Myocyte (in vitro differentiated cells): ENCODE data around the gene WRAP73. TPM values are rescaled to one million over a fixed set of nuclear protein-coding genes. Genes with fewer than 3 reads are reported as not detected.

Source experiments
- DNase-seq: peaks from one replicate; pipeline ENCODE4 v3.0.0-alpha.2; 2012; ENCODE audit warnings: low read depth
- total RNA-seq: library from RNA; depleted of rRNA; stranded (reverse); fragments of >200 nt; gene quantifications from 2 replicates; pipeline ENCODE4 v1.2.3, GENCODE V29; 2014

The WRAP73 gene
- total RNA-seq, 1 donor from 2014 or later = 25.8 TPM

DNA sequence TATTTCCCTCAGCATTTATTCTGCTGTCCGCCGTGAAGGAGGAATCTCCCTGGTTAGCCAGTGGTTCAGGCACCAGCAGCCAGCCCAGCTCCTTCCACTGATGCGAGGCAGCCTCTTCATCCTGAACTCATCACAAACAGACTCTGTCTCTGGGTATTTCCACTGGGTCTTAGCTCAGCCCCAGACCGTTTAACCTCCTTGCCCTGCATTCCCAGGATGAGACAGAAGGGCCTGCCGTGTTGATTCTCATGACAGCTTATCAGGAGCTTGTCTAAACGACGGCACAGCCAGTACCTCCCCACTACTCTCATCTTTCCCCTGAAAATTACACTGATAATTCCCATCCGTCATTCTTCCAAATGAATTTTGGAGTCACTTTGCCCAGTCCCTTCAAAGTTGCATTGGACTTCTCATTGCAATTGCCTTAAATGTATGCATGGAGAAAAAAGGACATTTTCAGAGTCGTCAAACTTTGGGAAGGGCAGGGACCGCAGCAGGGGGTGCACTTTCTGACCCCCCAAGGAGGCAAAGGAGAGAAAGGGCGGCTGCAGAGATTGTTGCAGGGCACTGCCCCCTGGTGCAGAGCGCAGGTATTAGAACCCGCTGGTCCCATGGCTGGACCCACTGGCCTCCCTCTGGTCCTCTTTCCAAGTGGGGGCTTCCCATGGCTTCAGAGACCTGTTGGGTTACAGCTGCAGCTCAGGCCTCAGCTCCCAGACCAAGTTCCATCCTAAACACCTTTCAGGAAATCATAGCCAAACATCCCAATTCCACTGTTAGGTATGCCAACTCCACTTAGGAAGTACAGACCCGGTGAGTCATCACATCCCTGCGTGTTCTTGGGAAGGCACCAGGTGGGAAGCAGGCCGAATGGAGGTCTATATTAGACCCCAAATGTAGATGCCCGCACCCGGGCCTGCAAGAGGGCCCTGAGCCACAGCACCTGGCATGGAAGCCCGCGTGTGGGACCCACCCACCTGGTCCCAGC, 34.9 kb downstream of the WRAP73 start:
- DNase-seq = peak; percentile 9

DNA sequence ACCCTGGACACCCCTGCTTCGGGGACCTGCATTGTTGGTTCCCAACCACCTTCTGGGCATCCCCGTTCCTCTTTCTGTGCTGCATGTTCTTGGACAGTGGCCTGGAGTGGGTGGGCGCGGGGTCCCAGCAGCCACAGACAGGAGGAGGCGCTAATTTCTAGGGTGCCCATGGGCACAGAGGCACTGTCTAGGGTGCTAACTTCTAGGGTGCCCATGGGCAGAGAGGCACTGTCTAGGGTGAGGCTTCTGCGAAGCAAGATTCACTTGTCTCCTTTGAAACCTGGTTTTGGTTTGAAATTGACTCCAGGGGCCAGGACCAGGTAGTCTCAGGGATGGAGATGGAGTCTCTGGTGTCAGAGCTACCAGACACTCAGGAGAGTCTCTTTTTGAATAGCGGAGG, 37.8 kb downstream of the WRAP73 start:
- no peak for DNase-seq

- DNase-seq = no peak
These were observed 38.5 kb downstream of the WRAP73 start, which contains the start of gene MEGF6 for GRCh38 chr1:3611170-3612019. TSS of gene MEGF6 (minus strand) at chr1:3611508. CDS start at chr1:3611268, 240 bp downstream.

- DNase-seq = no peak
These were observed 39.3 kb downstream of the WRAP73 start for GRCh38 chr1:3610527-3611169.

DNA sequence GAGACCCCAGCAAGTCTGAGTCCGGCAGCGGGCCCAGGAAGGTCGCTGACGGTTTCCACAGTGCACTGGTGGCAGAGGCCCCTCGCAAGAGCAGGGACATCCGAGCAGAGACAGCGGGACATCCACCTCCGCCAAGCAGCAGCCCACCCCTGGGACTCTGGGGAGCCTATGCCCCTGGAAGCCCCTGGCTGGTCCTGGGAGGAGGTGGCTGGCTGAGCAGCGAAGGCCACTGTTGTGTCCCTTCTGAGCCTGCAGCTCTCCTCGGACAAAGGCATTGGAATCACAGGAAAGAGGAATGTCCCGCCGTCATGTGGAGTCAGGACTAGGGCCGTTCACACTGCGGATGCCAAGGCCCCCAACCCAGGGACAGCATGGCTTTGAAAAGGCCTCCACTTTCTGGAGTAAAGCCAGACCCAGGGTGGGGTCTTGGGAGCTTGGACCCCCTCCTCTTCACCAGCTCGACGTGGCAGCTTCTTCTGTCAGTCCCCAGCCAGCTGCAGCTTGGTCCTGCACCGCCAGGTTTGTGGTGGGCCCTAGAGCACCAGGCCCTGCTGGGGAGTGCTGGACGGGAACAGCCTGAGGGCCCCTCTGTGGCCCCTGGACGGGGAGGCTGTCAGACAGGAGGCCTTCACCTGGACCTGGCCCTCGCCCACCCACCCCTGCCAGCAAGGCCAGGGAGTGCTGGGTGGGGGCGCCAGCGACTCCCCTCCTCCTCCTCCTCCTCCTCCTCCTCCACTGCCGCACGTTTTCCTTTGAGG, 40.0 kb downstream of the WRAP73 start:
- no peak for DNase-seq

DNA sequence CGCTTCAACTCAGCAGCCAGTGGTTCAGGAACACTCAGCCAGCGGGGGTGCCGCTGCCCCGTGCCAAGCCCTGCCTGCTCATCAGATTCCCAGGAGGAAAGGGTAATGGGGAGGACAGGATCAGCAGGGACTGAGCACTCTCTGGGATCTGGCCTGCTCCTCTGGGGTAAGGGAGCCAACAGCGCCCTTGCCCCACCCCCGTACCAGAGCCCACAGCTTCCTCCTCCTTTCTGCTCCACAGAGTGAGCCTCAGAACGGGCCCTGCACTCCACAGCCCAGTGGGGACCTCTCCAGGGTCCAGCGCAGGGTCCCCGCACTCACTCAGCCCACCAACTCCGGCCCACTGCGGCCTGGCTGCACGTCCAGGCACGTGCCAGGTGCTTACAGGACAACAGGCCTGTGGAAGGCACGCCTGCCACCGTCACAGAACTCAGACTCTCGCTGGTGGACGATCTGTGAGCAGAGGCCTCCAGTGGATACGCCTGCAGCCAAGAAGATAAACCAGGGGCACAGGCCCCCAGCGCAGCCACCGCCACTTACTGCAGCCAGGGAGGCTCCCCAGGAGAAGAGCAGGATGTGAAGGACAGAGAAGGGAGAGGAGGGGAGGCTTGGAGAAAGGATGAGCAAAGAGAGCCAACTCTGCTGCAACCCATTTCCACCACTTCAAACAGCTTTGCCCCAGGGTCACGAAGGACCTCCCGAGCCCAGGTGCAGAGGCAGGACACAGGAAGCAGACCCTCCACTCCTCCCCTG, 40.7 kb downstream of the WRAP73 start:
- DNase-seq = no peak

- DNase-seq = no peak
These were observed 41.7 kb downstream of the WRAP73 start for GRCh38 chr1:3608154-3608553.

DNA sequence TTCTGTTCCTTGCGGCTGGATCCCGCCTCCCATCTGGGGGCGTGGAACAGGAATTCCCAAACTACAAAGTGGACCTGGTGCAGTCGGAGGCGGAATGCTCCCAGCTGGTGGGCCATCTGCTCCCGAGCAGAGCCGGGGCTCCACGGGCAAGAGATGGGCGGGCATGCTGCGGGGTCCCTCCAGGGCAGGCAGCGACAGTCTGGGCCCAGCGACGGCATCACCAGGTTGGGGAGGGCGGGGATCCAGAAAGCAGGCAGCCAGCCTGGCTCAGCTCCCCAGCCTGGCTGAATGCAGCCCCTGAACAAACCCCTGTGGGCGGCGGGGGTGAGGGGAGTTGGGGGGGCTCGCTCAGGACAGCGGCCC, 42.2 kb downstream of the WRAP73 start:
- DNase-seq = no peak

GRCh38 chr1:3606779-3607702, 42.9 kb downstream of the WRAP73 start:
- no peak for DNase-seq

DNA sequence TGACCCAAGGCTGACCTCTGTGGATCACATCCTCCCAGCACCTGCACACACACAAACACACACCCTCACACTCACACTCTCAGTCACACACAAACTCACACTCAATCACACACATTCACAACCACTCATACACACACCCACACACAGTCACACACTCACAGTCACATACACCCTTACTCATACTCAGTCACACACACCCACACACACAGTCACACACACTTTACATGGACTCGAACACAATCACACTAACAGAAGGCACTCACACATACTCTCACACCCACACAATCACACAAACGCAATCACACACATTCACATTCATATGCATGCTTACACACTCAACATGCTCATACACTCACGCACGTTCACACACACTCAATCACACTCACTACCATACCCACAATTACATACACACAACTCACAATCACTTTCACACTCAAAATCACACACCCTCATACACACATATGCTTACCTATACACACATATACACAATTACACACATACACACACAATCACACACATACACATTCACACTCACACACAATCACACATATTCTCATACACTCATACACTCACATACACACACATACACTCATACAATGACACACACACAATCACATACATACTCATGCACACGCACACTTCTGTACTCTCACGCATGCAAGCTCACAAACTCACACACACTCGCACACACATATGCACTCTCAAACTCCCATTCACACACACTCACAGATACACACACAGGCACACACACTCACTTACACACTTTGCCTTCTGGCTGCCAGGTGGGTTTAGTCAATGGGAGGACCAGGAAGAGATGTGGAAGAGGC, 44.7 kb downstream of the WRAP73 start:
- no peak for DNase-seq

GRCh38 chr1:3604468-3604974, 45.4 kb downstream of the WRAP73 start:
- DNase-seq = no peak

DNA sequence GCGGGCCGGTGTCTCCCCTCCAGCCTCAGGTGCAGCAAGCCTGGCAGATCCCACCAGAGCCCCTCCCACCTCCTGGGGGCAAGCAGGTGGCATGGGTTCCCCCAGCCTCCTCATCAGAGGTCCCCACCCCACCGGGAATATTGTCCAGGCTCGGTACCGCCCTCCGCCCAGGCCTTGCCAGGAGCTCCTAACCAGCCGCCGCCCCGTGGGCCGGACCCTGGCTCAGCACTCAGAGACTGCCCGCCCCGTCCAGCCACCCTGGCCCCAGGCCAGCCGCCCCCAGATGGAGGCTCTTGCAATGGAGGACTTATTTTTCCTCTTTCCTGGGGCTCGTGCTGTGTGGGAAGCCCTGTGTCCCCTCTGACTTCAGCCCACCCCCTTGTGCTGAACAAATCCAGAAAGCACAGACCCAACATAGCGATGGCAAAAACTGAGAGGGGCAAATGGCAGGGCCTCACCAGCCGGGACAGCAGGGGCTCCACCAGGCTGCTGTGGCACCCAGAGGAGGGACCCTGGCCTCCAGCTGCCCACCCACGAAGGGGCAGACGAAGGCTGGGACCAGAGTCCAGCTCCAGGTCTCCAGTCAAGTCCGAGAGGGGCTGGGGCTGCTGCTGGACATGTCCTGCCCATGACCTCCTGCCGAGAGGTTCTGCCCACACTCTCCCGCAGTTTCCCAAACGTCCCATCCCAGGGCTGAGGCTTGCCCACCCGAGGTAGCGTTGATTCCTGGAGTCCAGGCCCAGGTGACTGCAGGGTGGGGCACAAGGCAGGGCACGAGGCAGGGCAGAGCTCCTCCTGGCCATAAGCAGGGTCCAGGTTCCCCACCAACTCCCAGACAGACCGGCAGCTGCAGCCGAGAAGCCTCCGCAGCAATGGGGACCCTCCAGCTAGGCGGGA, 46.1 kb downstream of the WRAP73 start:
- no peak for DNase-seq

DNA sequence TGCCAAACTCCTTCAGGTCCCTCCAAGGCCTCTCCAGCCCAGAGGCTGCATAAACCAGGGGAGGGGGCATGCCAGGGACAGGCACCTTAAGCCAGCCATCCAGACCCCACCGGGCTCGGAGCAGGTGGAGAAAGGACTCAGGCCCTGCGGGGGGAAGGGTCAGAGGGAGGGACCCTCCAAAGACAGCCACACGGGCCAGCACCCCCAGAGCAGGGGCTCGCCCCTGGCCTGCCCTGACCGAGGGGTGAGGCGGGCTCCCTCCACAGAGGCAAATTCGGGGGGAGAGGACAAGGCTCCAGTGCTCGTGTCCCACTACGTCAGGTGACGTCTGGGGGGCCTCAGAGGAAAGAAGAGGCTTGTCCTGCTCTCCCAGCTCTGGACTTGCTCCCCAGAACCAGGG, 46.7 kb downstream of the WRAP73 start:
- DNase-seq = no peak

DNA sequence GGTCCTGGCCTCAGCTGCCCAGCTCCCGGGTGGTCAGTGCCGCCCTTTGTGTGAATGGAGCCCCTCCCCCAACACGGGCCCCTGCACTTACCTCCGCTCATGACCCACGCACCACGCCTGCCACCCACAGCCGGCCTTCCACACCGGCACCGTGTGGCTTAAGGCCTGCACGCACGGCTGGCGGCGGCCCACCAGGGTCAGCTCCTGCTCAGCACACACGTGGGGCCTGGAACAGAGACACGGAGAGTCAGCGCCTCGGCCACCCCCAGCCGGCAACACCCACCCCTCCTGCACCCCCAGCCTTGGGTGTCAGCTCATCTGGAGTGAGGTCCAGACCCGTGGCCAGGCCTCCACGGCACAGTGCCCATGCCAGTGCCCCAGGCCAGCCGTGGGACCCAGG, 47.5 kb downstream of the WRAP73 start:
- DNase-seq = no peak

DNA sequence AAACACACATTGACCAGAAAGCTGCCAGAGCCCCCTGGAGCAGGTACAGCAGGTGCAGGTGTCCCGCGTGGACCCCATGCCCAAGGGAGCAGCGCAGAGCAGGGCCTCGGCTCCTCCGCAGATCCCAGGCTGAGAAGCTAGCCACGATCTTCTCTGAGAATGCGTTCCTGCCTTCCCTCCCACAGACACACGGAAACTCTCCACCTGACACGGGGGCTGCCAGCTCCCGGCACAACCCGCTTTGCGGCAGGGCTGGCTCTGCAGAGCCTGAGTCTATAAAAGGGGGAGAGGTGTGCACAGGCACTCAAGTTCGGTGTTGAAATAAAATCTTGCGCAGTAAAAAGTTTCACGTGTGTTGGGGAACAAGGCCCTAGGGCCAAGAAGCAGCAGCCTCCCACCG, 48.2 kb downstream of the WRAP73 start:
- DNase-seq = no peak

DNA sequence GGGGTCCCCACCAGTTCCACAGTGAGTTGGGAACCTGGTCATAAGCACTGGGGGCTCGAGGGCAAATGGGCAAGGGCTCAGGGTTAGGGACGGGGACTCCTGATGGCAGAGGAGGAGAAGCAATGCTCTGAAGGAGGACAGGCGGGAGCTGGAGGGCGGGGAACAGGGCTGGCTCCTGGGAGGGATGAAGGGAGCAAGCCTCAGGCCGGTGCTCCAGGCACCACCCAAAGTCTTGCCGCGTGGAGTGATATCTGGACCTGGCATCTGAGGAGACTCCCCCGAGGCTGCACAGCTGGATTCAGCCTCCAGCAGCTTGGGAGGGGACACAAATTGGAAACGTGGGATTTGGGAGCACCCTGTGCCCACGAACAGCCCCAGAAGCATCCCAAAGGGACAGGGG, 49.5 kb downstream of the WRAP73 start:
- no peak for DNase-seq

DNA sequence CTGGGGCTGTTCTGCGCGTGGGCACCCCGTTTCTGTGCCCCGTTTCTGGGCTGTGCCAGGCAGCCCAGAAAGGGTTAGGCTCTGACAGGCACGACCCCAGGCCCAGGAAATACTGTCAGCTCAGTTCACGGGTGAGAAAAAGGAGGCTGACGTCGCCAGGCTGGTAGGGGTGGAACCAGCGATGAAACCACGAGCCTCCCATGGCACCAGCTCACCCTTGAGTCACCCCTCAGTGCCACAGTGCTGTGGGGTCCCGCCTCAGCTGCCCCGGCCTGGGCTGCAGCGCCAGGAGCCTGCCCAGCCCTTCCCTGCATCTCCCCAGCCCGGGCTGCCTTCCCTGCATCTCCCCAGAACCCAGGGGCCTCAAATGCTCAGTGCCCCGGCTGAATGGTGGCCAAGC, 50.1 kb downstream of the WRAP73 start:
- peak; percentile 14 for DNase-seq
